Measurements from ENCODE around the gene ERGIC1. TPM values are rescaled to one million over a fixed set of nuclear protein-coding genes. Genes with fewer than 3 reads are reported as not detected.

ERGIC1 gene
- total and polyA plus RNA-seq, 2 of the 8 experiments (the other 6 are each of a cell fraction or from before 2014, with no cell fraction given), result 95.3 to 106 TPM

- WGBS, 2 experiments (ENCODE audit: extremely low coverage in 1 of 2, insufficient coverage in 1 of 2, insufficient read length in 1 of 2, insufficient replicate concordance in 2 of 2, low coverage in 1 of 2, low lambda C conversion rate in 2 of 2, missing lambda C conversion rate in 1 of 2), result 82% methylated on average over 7 of the region's 7 CpGs; no CpG with 5 or more reads in 1 of the 2 experiments
- no peaks in the 10 kb centered on the region; a peak in 1 of 7 replicates for H3K27me3 ChIP-seq (replicated peaks in 1 of 4; ENCODE audit: control insufficient read depth in 3 of 4, extremely low read depth in 1 of 4, insufficient read depth in 3 of 4, low read length in 3 of 4)
- H3K4me2 ChIP-seq (ENCODE audit: insufficient read depth in 1 of 2, low read depth in 2 of 2, low read length in 2 of 2), result no peak overlapping the region
- H3K4ac ChIP-seq (replicated peaks; ENCODE audit: insufficient read length, low read depth, low read length), result no peak overlapping the region
- no peak overlapping the region for H2BK120ac ChIP-seq (replicated peaks; ENCODE audit: low read depth, low read length)
- POLR2A ChIA-PET (ENCODE audit: partially characterized antibody), result interaction anchor here (1.6 kb wide), 1 partner anchor 9 kb away, joined by 3 read pairs; no protein-coding TSS in a partner anchor
- peaks cover 0 to 4% (median 1%) of the 10 kb centered on the region in 4 experiments; a peak in 5 of 7 replicates for H3K4me1 ChIP-seq (replicated peaks in 1 of 4; ENCODE audit: control insufficient read depth in 3 of 4, insufficient read depth in 4 of 4, low read length in 3 of 4)
- no peak overlapping the region for H3K23ac ChIP-seq (ENCODE audit: insufficient read length)
- no peak overlapping the region for H2BK5ac ChIP-seq (ENCODE audit: low read depth, low read length)
- peaks cover under 1 to 78% of the 10 kb centered on the region in 2 experiments; a peak in 2 of 4 replicates for H3K79me2 ChIP-seq (ENCODE audit: control insufficient read depth in 1 of 2, insufficient read depth in 2 of 2, low read length in 2 of 2)
- no peak overlapping the region for H3K4me3 ChIP-seq (ENCODE audit: extremely low read depth in 1 of 4, insufficient read depth in 2 of 4, low read depth in 3 of 4, low read length in 4 of 4)
- H3K36me3 ChIP-seq (ENCODE audit: control insufficient read depth in 2 of 4, insufficient read depth in 4 of 4, low read length in 3 of 4), result no peaks in the 10 kb centered on the region; a peak in 1 of 8 replicates
- no peak overlapping the region for H2AFZ ChIP-seq (ENCODE audit: low read length)
- H3K18ac ChIP-seq (ENCODE audit: extremely low read depth, low read length), result no peak overlapping the region
- peaks cover 24 to 36% of the 10 kb centered on the region in 2 experiments for H4K20me1 ChIP-seq (replicated peaks in 1 of 2; ENCODE audit: control insufficient read depth in 1 of 2, insufficient read depth in 2 of 2, low read length in 2 of 2)
- no peak overlapping the region for H3K14ac ChIP-seq (ENCODE audit: insufficient read length)
- no peaks in the 10 kb centered on the region for H3K9me3 ChIP-seq (ENCODE audit: insufficient read depth in 2 of 2, low read depth in 1 of 2, low read length in 1 of 2)
- DNase-seq (ENCODE audit: low read depth in 1 of 2, low spot score in 2 of 2) (no peak), FAIRE-seq (no peak)
- CTCF ChIA-PET (ENCODE audit: partially characterized antibody), result interaction anchor here (1.1 to 4.9 kb wide), 3 partner anchors 10 to 143 kb away, joined by 3 to 17 read pairs (median 3); no protein-coding TSS in a partner anchor
- no peak overlapping the region for H3K9ac ChIP-seq (replicated peaks in 1 of 4; ENCODE audit: extremely low read depth in 1 of 4, low read depth in 3 of 4, low read length in 3 of 4)
- H3K27ac ChIP-seq (ENCODE audit: low read depth, low read length), result no peak overlapping the region
- no peak overlapping the region for H2BK20ac ChIP-seq (ENCODE audit: low read length)
- H2AK5ac ChIP-seq (ENCODE audit: low read depth, low read length), result no peak overlapping the region
- no peak overlapping the region for H2BK15ac ChIP-seq (ENCODE audit: low read length)
- H4K5ac ChIP-seq (ENCODE audit: insufficient read length, low read depth, low read length), result no peak overlapping the region
- H3K23me2 ChIP-seq (ENCODE audit: low read depth, low read length), result no peaks in the 10 kb centered on the region; the same call in 1 of the 2 replicates
- no peak overlapping the region for H2BK12ac ChIP-seq (ENCODE audit: low read depth, low read length)
- H4K91ac ChIP-seq (replicated peaks; ENCODE audit: insufficient read length, low read length), result no peak overlapping the region
- no peak overlapping the region for H3K56ac ChIP-seq (replicated peaks; ENCODE audit: insufficient read length, low read depth, low read length)
- H4K8ac ChIP-seq (ENCODE audit: extremely low read depth, insufficient read depth, low read length), result peak overlapping the region; percentile 25; the same call in 1 of the 2 replicates
- peaks cover 49% of the 10 kb centered on the region for H3K79me1 ChIP-seq (ENCODE audit: low read depth, low read length)
- no peak for TF ChIP-seq TCF12 (IDR thresholded peaks at IDR 0.05; ENCODE audit: low read depth, low read length)
- TF ChIP-seq POU5F1 (IDR thresholded peaks at IDR 0.05; ENCODE audit: low read depth, low read length), result no peak
- no peak for TF ChIP-seq POLR2AphosphoS5 (IDR thresholded peaks at IDR 0.05; ENCODE audit: low read depth, low read length)
- TF ChIP-seq GTF2F1 (IDR thresholded peaks at IDR 0.05; ENCODE audit: borderline replicate concordance, low read depth, low read length), result no peak
- no peak for TF ChIP-seq SP2 (IDR thresholded peaks at IDR 0.05; ENCODE audit: low read length)
- no peak for TF ChIP-seq CTBP2 (IDR thresholded peaks at IDR 0.05; ENCODE audit: borderline replicate concordance, insufficient read depth, insufficient read length, low read length)
- TF ChIP-seq SIX5 (IDR thresholded peaks at IDR 0.05; ENCODE audit: low read depth, low read length), result no peak
- no peak for TF ChIP-seq BRCA1 (IDR thresholded peaks at IDR 0.05; ENCODE audit: low read depth, low read length)
- no peak for TF ChIP-seq CEBPB (IDR thresholded peaks at IDR 0.05; ENCODE audit: low read depth, low read length)
- TF ChIP-seq RNF2 (IDR thresholded peaks at IDR 0.05; ENCODE audit: borderline replicate concordance, low read depth, low read length, missing control alignments, poor library complexity, severe bottlenecking), result no peak
- TF ChIP-seq CBX8 (IDR thresholded peaks at IDR 0.05; ENCODE audit: borderline replicate concordance, low read depth, low read length), result no peak
- no peak for TF ChIP-seq RFX5 (IDR thresholded peaks at IDR 0.05; ENCODE audit: borderline replicate concordance, low read depth, low read length)
- no peak for TF ChIP-seq YY1 (IDR thresholded peaks at IDR 0.05; ENCODE audit: low read depth, low read length)
- TF ChIP-seq, protein P1, sequence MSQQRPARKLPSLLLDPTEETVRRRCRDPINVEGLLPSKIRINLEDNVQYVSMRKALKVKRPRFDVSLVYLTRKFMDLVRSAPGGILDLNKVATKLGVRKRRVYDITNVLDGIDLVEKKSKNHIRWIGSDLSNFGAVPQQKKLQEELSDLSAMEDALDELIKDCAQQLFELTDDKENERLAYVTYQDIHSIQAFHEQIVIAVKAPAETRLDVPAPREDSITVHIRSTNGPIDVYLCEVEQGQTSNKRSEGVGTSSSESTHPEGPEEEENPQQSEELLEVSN (IDR thresholded peaks at IDR 0.05), result no peak
These were observed 23.9 kb downstream of the ERGIC1 start for GRCh38 chr5:172857982-172858381.
